Type B pancreatic cell (in vitro differentiated cells): Measurements from ENCODE around the gene PROSER3. TPM values are rescaled to one million over a fixed set of nuclear protein-coding genes. Genes with fewer than 3 reads are reported as not detected.

ENCODE experiments used
- DNase-seq: peaks from one replicate; pipeline ENCODE4 v3.0.0; 2021; ENCODE audit warnings: mixed read lengths; ENCODE audit not compliant: unreplicated experiment; ENCODE audit errors: extremely low spot score
- H3K27ac Mint-ChIP-seq: 2 replicates; pipeline ENCODE4 v1.8.0; 2021; ENCODE audit warnings: mild to moderate bottlenecking, mixed read lengths
- H3K27me3 Mint-ChIP-seq: 2 replicates; pipeline ENCODE4 v1.8.0; 2021; ENCODE audit warnings: mixed read lengths
- H3K36me3 Mint-ChIP-seq: 2 replicates; pipeline ENCODE4 v1.8.0; 2021; ENCODE audit warnings: mixed read lengths
- H3K4me1 Mint-ChIP-seq: one replicate; pipeline ENCODE4 v1.8.0; 2021; ENCODE audit warnings: mixed read lengths; ENCODE audit not compliant: unreplicated experiment
- H3K4me3 Mint-ChIP-seq: 2 replicates; pipeline ENCODE4 v1.8.0; 2021; ENCODE audit warnings: mild to moderate bottlenecking, mixed read lengths
- H3K9me3 Mint-ChIP-seq: 2 replicates; pipeline ENCODE4 v1.8.0; 2021; ENCODE audit warnings: mixed read lengths
- total RNA-seq: library from RNA; stranded (reverse); gene quantifications from 2 replicates; pipeline ENCODE4 v1.2.1, GENCODE V29; 2021; ENCODE audit warnings: low replicate concordance
- TF ChIP-seq, protein P1 (sequence below): fragments of 200-600 bp; sonication (generic); conservative IDR thresholded peaks from 2 replicates; pipeline ENCODE4 v1.5.0; 2021; ENCODE audit warnings: antibody characterized with exemption, mild to moderate bottlenecking

PROSER3 gene
- total RNA-seq, 1 donor from 2014 or later = 48.0 TPM

- no peaks in the 10 kb centered on the region for H3K9me3 Mint-ChIP-seq
- peaks cover 42% of the 10 kb centered on the region for H3K27me3 Mint-ChIP-seq
- TF ChIP-seq, protein P1, sequence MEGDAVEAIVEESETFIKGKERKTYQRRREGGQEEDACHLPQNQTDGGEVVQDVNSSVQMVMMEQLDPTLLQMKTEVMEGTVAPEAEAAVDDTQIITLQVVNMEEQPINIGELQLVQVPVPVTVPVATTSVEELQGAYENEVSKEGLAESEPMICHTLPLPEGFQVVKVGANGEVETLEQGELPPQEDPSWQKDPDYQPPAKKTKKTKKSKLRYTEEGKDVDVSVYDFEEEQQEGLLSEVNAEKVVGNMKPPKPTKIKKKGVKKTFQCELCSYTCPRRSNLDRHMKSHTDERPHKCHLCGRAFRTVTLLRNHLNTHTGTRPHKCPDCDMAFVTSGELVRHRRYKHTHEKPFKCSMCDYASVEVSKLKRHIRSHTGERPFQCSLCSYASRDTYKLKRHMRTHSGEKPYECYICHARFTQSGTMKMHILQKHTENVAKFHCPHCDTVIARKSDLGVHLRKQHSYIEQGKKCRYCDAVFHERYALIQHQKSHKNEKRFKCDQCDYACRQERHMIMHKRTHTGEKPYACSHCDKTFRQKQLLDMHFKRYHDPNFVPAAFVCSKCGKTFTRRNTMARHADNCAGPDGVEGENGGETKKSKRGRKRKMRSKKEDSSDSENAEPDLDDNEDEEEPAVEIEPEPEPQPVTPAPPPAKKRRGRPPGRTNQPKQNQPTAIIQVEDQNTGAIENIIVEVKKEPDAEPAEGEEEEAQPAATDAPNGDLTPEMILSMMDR = no peak
- no peak for DNase-seq
- H3K27ac Mint-ChIP-seq = no peak overlapping the region
- H3K36me3 Mint-ChIP-seq = no peaks in the 10 kb centered on the region
- H3K4me3 Mint-ChIP-seq = no peak overlapping the region
- H3K4me1 Mint-ChIP-seq = no peaks in the 10 kb centered on the region
Measured at GRCh38 chr19:35797663-35798062, 39.7 kb downstream of the PROSER3 start.

DNA sequence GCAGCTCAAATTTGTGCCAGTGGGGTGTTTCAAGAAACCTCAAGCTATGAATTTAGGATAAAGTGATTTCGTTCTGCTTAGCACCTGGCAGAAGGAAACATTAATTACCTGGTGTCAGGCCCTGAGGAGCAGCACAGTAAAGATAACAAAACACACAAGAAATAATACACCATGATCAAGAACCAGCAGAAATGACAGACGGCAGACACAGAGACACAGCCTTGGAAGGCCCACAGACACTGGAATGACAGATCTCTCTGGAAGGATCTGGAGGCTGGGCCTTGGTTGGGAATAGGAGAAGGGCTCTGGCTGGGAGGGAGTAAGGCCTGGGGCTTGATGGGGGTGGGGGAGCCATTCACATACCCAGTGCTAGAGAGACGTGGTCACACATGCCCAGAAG is 43.9 kb downstream of the PROSER3 start:
- TF ChIP-seq, protein P1 = no peak
- H3K27ac Mint-ChIP-seq = no peak overlapping the region
- H3K36me3 Mint-ChIP-seq = no peaks in the 10 kb centered on the region
- DNase-seq = no peak
- no peak overlapping the region for H3K4me3 Mint-ChIP-seq
- H3K9me3 Mint-ChIP-seq = no peaks in the 10 kb centered on the region
- H3K4me1 Mint-ChIP-seq = no peaks in the 10 kb centered on the region
- H3K27me3 Mint-ChIP-seq = peaks cover 26% of the 10 kb centered on the region

DNA sequence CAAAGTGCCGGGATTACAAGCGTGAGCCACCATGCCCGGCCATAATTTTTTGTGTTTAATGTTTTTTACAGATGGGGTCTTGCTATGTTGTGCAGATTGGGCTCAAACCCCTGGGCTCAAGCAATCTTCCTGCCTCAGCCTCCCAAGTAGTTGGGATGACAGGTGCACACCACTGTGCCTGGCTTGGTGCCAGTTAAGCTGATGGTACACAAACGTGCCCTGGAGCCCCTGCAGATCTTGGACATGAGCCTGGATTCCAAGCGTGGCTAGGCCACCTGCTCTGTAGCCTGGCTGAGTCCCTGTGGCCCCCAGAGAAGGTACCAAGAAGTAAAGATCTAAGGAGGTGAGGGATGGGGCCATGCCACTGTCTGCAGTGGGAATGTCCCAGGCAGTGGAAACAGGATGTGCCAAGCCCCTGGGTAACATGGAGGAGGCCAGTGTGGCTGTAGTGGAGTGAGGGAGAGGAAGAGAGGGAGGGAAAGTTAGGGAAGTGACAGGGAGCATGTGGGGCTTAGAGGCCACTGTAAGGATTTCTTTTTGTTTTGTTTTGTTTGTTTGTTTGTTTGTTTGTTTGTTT is 47.6 kb downstream of the PROSER3 start:
- DNase-seq = no peak
- no peak overlapping the region for H3K27ac Mint-ChIP-seq
- H3K4me1 Mint-ChIP-seq = no peaks in the 10 kb centered on the region
- no peaks in the 10 kb centered on the region for H3K36me3 Mint-ChIP-seq
- no peak overlapping the region for H3K4me3 Mint-ChIP-seq
- TF ChIP-seq, protein P1 = no peak
- H3K27me3 Mint-ChIP-seq = peaks cover 22% of the 10 kb centered on the region
- H3K9me3 Mint-ChIP-seq = no peaks in the 10 kb centered on the region

DNA sequence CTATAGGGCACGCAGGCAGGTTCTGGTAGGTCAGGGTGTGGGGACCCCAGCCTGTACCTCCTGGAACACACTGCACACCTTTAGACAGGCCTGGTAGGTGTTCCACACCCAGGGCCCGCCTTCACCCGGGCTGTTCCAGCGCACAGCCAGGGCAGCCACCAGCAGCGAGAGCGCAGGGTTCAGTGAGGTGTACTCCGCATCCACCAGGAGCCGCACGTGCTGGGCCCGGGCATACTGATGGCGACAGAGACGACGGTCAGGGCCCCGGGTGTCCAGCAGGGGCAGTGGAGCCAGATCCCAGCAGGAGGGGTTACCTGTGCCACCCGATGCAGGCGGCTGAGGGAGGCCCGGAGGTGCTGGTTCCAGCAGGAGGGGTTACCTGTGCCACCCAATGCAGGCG is 48.6 kb downstream of the PROSER3 start:
- DNase-seq = no peak
- TF ChIP-seq, protein P1 = no peak
- Mint-ChIP-seq H3K36me3 (no peaks in the 10 kb centered on the region), H3K9me3 (no peaks in the 10 kb centered on the region), H3K4me1 (no peaks in the 10 kb centered on the region), H3K27me3 (peaks cover 27% of the 10 kb centered on the region), H3K27ac (no peak overlapping the region), H3K4me3 (no peak overlapping the region)

- Mint-ChIP-seq H3K27ac (no peak overlapping the region), H3K4me1 (no peaks in the 10 kb centered on the region), H3K27me3 (peaks cover 24% of the 10 kb centered on the region), H3K4me3 (no peak overlapping the region), H3K9me3 (no peaks in the 10 kb centered on the region), H3K36me3 (no peaks in the 10 kb centered on the region)
- no peak for DNase-seq
- TF ChIP-seq, protein P1 = no peak
Measured at GRCh38 chr19:35807633-35808032, 49.7 kb downstream of the PROSER3 start.
